Activated CD4-positive, alpha-beta T cell treated with anti-CD3 and anti-CD28 coated beads, Interleukin-2, amount 50 U/mL, for 24 hours (primary cell): ENCODE measurements around the gene PLIN1.

ENCODE experiments used
- DNase-seq, 2 donors: peaks; one replicate each; pipeline ENCODE4 v3.0.0-alpha.2; 2020; ENCODE audit warnings: low read depth in 1 of 2, low spot score in 1 of 2

PLIN1 gene

GRCh38 chr15:89672221-89673164 is 6.7 kb downstream of the PLIN1 start:
- DNase-seq, result no peak

GRCh38 chr15:89671687-89672086 is 7.5 kb downstream of the PLIN1 start:
- DNase-seq, result no peak

- DNase-seq, result no peak
These were observed 8.1 kb downstream of the PLIN1 start for GRCh38 chr15:89670971-89671560.

- no peak for DNase-seq
These were observed 9.2 kb downstream of the PLIN1 start for GRCh38 chr15:89669941-89670340.

GRCh38 chr15:89669309-89669865 is 9.8 kb downstream of the PLIN1 start:
- no peak for DNase-seq

GRCh38 chr15:89668171-89668570 is 11.0 kb downstream of the PLIN1 start:
- no peak for DNase-seq

- no peak for DNase-seq
These were observed 11.5 kb downstream of the PLIN1 start for GRCh38 chr15:89667706-89667960.

GRCh38 chr15:89666858-89667705 is 12.1 kb downstream of the PLIN1 start:
- no peak for DNase-seq

GRCh38 chr15:89666184-89666857 is 12.8 kb downstream of the PLIN1 start:
- no peak for DNase-seq

- no peak for DNase-seq
These were observed 13.6 kb downstream of the PLIN1 start for GRCh38 chr15:89665449-89666181.

GRCh38 chr15:89664441-89665350 is 14.5 kb downstream of the PLIN1 start:
- no peak for DNase-seq

- DNase-seq, result no peak
These were observed 16.1 kb downstream of the PLIN1 start for GRCh38 chr15:89662893-89663626.

GRCh38 chr15:89660556-89660955 is 18.6 kb downstream of the PLIN1 start:
- no peak for DNase-seq

GRCh38 chr15:89659295-89659694 is 19.9 kb downstream of the PLIN1 start:
- no peak for DNase-seq

- no peak for DNase-seq
These were observed 21.4 kb downstream of the PLIN1 start for GRCh38 chr15:89657686-89658200.

GRCh38 chr15:89656116-89656815 is 22.9 kb downstream of the PLIN1 start:
- no peak for DNase-seq

GRCh38 chr15:89654847-89655805 is 24.0 kb downstream of the PLIN1 start, which contains the start of gene KIF7:
Gene KIF7, minus strand, starts transcription at chr15:89655467. Its CDS starts 2,537 bp downstream, at chr15:89652930.
- DNase-seq, result no peak
